HG03025 (cell line): ENCODE results near the gene LINGO4.

ENCODE experiments used
- ATAC-seq: cut with Tn5 transposase; IDR thresholded peaks from one replicate; pipeline ENCODE4 v1.9.1; 2021; ENCODE audit warnings: mild to moderate bottlenecking, moderate library complexity; ENCODE audit not compliant: unreplicated experiment, low FRiP score

The LINGO4 gene

GRCh38 chr1:151834239-151834638 lies 29.0 kb upstream of the LINGO4 start:
- ATAC-seq = no peak

- ATAC-seq = no peak
Measured at GRCh38 chr1:151833172-151833900, 28.1 kb upstream of the LINGO4 start.

- ATAC-seq = no peak
Measured at GRCh38 chr1:151832318-151832980, 27.2 kb upstream of the LINGO4 start.

GRCh38 chr1:151831605-151832004 lies 26.4 kb upstream of the LINGO4 start, which contains the start of gene RORC:
Gene RORC, minus strand, starts transcription at chr1:151831802. Its CDS starts 38 bp downstream, at chr1:151831764.
- ATAC-seq = no peak

GRCh38 chr1:151831256-151831591 lies 26.0 kb upstream of the LINGO4 start:
- ATAC-seq = no peak

- no peak for ATAC-seq
Measured at GRCh38 chr1:151830055-151830454, 24.8 kb upstream of the LINGO4 start.

- no peak for ATAC-seq
Measured at GRCh38 chr1:151829352-151830046, 24.3 kb upstream of the LINGO4 start.

- no peak for ATAC-seq
Measured at GRCh38 chr1:151828921-151829320, 23.7 kb upstream of the LINGO4 start.

GRCh38 chr1:151827853-151828252 lies 22.6 kb upstream of the LINGO4 start:
- no peak for ATAC-seq

GRCh38 chr1:151825751-151826660 lies 20.8 kb upstream of the LINGO4 start:
- no peak for ATAC-seq

GRCh38 chr1:151825204-151825603 lies 20.0 kb upstream of the LINGO4 start:
- no peak for ATAC-seq

GRCh38 chr1:151823175-151823574 lies 18.0 kb upstream of the LINGO4 start:
- ATAC-seq = no peak

- ATAC-seq = no peak
Measured at GRCh38 chr1:151822404-151822803, 17.2 kb upstream of the LINGO4 start.

- no peak for ATAC-seq
Measured at GRCh38 chr1:151820940-151821339, 15.7 kb upstream of the LINGO4 start.

GRCh38 chr1:151819976-151820623 lies 14.9 kb upstream of the LINGO4 start:
- ATAC-seq = no peak

GRCh38 chr1:151819227-151819835 lies 14.1 kb upstream of the LINGO4 start:
- ATAC-seq = no peak

GRCh38 chr1:151817353-151817730 lies 12.1 kb upstream of the LINGO4 start:
- ATAC-seq = no peak

- no peak for ATAC-seq
Measured at GRCh38 chr1:151816548-151817352, 11.5 kb upstream of the LINGO4 start.
